Measurements from ENCODE around the gene BABAM2. TPM values are rescaled to one million over a fixed set of nuclear protein-coding genes. Genes with fewer than 3 reads are reported as not detected.
"Not testable (repeated sequence)": the region's sequence is repeated elsewhere in the genome, so short reads cannot be mapped to it uniquely, and the experiment has no call there.

The BABAM2 gene
- total RNA-seq, 4 donors from 2014 or later: 57.2 to 72.2 (median 67.5) TPM

- Histone ChIP-seq H3K36me3 (no peaks in the 10 kb centered on the region), H3K27ac (no peak overlapping the region), H3K27me3 (no peaks in the 10 kb centered on the region), H3K4me1 (peaks cover 19% of the 10 kb centered on the region in 2 donors), H3K4me3 (no peak overlapping the region), H3K9me3 (no peaks in the 10 kb centered on the region)
- intact Hi-C loops (cut with DNase I; ENCODE audit: low total_unique reads) (no loop called here), in situ Hi-C loops (cut with MboI; ENCODE audit: low sequenced_read_pairs in 4 of 4) (no loop called here)
- no peak for DNase-seq
- TF ChIP-seq CTCF (IDR thresholded peaks at IDR 0.05 in 4 of 5, conservative IDR thresholded peaks at IDR 0.05 in 1 of 5): no peak
- no peak for TF ChIP-seq POLR2A (IDR thresholded peaks at IDR 0.05)
- ATAC-seq: no peak
These were observed 360.8 kb downstream of the BABAM2 start for GRCh38 chr2:28251337-28251736.

- TF ChIP-seq CTCF (IDR thresholded peaks at IDR 0.05 in 4 of 5, conservative IDR thresholded peaks at IDR 0.05 in 1 of 5) (no peak), POLR2A (IDR thresholded peaks at IDR 0.05) (no peak)
- peaks cover 10 to 13% of the 10 kb centered on the region in 2 donors for H3K4me1 ChIP-seq
- intact Hi-C loops (cut with DNase I; ENCODE audit: low total_unique reads): no loop called here
- ATAC-seq (no peak), DNase-seq (no peak)
- no peak overlapping the region for H3K4me3 ChIP-seq
- no peak overlapping the region for H3K27ac ChIP-seq
- no peaks in the 10 kb centered on the region for H3K36me3 ChIP-seq
- no peaks in the 10 kb centered on the region for H3K9me3 ChIP-seq
- H3K27me3 ChIP-seq: no peaks in the 10 kb centered on the region
- in situ Hi-C loops (cut with MboI; ENCODE audit: low sequenced_read_pairs in 4 of 4): no loop called here
These were observed 361.8 kb downstream of the BABAM2 start for GRCh38 chr2:28252311-28252710.

- intact Hi-C loops (cut with DNase I; ENCODE audit: low total_unique reads) (no loop called here), in situ Hi-C loops (cut with MboI; ENCODE audit: low sequenced_read_pairs in 4 of 4) (no loop called here)
- no peak for TF ChIP-seq POLR2A (IDR thresholded peaks at IDR 0.05)
- no peak for TF ChIP-seq CTCF (IDR thresholded peaks at IDR 0.05 in 4 of 5, conservative IDR thresholded peaks at IDR 0.05 in 1 of 5)
- no peak overlapping the region for H3K27ac ChIP-seq
- H3K4me3 ChIP-seq: no peak overlapping the region
- no peaks in the 10 kb centered on the region for H3K27me3 ChIP-seq
- DNase-seq (no peak), ATAC-seq (no peak)
- peaks cover 0 to 2% of the 10 kb centered on the region in 2 donors for H3K4me1 ChIP-seq
- no peaks in the 10 kb centered on the region for H3K9me3 ChIP-seq
- H3K36me3 ChIP-seq: no peaks in the 10 kb centered on the region
These were observed 363.0 kb downstream of the BABAM2 start for GRCh38 chr2:28253543-28253942.

- intact Hi-C loops (cut with DNase I; ENCODE audit: low total_unique reads); ATAC-seq; H3K27ac ChIP-seq; H3K27me3 ChIP-seq; DNase-seq; H3K4me3 ChIP-seq; H3K36me3 ChIP-seq; H3K4me1 ChIP-seq; in situ Hi-C loops (cut with MboI; ENCODE audit: low sequenced_read_pairs in 4 of 4); H3K9me3 ChIP-seq: not testable (repeated sequence)
These were observed 364.7 kb downstream of the BABAM2 start for GRCh38 chr2:28255231-28255630.

- no peak for TF ChIP-seq CTCF (IDR thresholded peaks at IDR 0.05 in 4 of 5, conservative IDR thresholded peaks at IDR 0.05 in 1 of 5)
- TF ChIP-seq POLR2A (IDR thresholded peaks at IDR 0.05): no peak
- Histone ChIP-seq H3K36me3 (no peaks in the 10 kb centered on the region), H3K27ac (no peak overlapping the region), H3K4me3 (no peak overlapping the region), H3K27me3 (no peaks in the 10 kb centered on the region), H3K4me1 (no peaks in the 10 kb centered on the region), H3K9me3 (no peaks in the 10 kb centered on the region)
- ATAC-seq: no peak
- DNase-seq: no peak
- in situ Hi-C loops (cut with MboI; ENCODE audit: low sequenced_read_pairs in 4 of 4) (no loop called here), intact Hi-C loops (cut with DNase I; ENCODE audit: low total_unique reads) (no loop called here)
These were observed 366.7 kb downstream of the BABAM2 start for GRCh38 chr2:28257182-28257581.

- H3K4me1 ChIP-seq; ATAC-seq; H3K27me3 ChIP-seq; intact Hi-C loops (cut with DNase I; ENCODE audit: low total_unique reads); H3K27ac ChIP-seq; DNase-seq; H3K36me3 ChIP-seq; in situ Hi-C loops (cut with MboI; ENCODE audit: low sequenced_read_pairs in 4 of 4); H3K9me3 ChIP-seq; H3K4me3 ChIP-seq: not testable (repeated sequence)
These were observed 368.7 kb downstream of the BABAM2 start for GRCh38 chr2:28259226-28259625.

Data from gastrocnemius medialis (tissue), 4 donors.